Hepatocyte (in vitro differentiated cells): ENCODE data around the gene PDSS2.

Source experiments
- EZH2 ChIP-seq: fragments of 200-600 bp; sonication (generic); IDR thresholded peaks from 2 replicates; pipeline ENCODE4 v1.6.1; 2016; ENCODE audit warnings: antibody characterized with exemption, mild to moderate bottlenecking, borderline replicate concordance
- TF ChIP-seq, protein P1 (sequence below): fragments of 200-600 bp; sonication (generic); IDR thresholded peaks from 2 replicates; pipeline ENCODE4 v1.5.1; 2016; ENCODE audit warnings: antibody characterized with exemption, mild to moderate bottlenecking; ENCODE audit not compliant: poor library complexity

DNA sequence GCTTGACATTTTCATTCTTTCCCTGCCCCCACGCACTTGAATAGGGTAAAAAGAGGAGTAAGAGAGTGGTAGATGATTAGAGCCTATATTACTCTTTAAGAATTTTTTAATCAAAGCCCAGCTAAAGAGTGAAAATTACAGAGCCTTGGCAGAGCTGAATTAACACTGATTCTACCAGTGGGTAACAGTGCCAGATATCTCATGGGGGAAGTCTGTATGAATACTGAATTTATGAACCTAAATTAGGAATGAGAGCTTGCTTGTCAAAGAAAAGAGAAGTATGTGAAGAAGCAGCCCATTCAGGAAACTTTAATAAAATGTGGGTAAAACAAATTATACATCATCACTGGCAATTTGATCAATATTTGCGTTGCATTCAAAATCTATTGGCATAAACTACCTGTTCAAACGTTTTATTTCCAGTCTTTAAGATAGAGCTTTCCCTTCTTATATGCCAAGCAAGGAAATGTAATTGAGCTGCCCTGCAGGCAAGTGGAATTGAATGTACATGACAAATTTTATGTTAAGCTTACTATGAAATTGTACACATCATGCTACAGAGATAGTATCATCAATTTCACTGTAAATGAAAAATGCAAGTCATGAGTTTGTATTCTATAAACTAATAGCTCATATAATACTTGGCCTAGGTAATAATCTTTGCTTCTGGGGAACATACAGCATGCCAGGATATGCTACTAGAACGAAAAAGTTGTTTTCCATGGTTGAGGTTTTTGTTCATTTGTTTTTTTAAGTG lies 45.1 kb upstream of the PDSS2 start:
- TF ChIP-seq, protein P1, sequence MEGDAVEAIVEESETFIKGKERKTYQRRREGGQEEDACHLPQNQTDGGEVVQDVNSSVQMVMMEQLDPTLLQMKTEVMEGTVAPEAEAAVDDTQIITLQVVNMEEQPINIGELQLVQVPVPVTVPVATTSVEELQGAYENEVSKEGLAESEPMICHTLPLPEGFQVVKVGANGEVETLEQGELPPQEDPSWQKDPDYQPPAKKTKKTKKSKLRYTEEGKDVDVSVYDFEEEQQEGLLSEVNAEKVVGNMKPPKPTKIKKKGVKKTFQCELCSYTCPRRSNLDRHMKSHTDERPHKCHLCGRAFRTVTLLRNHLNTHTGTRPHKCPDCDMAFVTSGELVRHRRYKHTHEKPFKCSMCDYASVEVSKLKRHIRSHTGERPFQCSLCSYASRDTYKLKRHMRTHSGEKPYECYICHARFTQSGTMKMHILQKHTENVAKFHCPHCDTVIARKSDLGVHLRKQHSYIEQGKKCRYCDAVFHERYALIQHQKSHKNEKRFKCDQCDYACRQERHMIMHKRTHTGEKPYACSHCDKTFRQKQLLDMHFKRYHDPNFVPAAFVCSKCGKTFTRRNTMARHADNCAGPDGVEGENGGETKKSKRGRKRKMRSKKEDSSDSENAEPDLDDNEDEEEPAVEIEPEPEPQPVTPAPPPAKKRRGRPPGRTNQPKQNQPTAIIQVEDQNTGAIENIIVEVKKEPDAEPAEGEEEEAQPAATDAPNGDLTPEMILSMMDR: no peak
- TF ChIP-seq EZH2: no peak
